ENCODE data around the gene KRT31. TPM values are rescaled to one million over a fixed set of nuclear protein-coding genes. Genes with fewer than 3 reads are reported as not detected.

KRT31 gene
- total RNA-seq, 5 donors from 2014 or later (not counting 1 experiment from before 2014, with no cell fraction given) = not detected

- Mint-ChIP-seq H3K4me3 (no peak overlapping the region), H3K27ac (no peak overlapping the region), H3K9me3 (no peaks in the 10 kb centered on the region), H3K36me3 (no peaks in the 10 kb centered on the region), H3K27me3 (peaks cover 0 to 11% of the 10 kb centered on the region in 2 donors), H3K4me1 (peaks cover 0 to 6% (median 3%) of the 10 kb centered on the region in 3 donors)
- ChIA-PET POLR2A (no interaction called here), CTCF (no interaction called here)
- Histone ChIP-seq H3K27me3 (replicated peaks in 1 of 2; ENCODE audit: control insufficient read depth in 2 of 2, extremely low read depth in 1 of 2, insufficient read depth in 2 of 2, low read length in 1 of 2) (peaks cover 0 to 24% of the 10 kb centered on the region in 2 experiments), H3K4me1 (ENCODE audit: control insufficient read depth in 1 of 2, extremely low read depth in 1 of 2, insufficient read depth in 2 of 2, low read length in 2 of 2) (no peaks in the 10 kb centered on the region), H3K27ac (ENCODE audit: low read length) (no peak overlapping the region), H3K9me3 (no peaks in the 10 kb centered on the region), H3K4me3 (ENCODE audit: control insufficient read depth in 1 of 2, extremely low read depth in 1 of 2, low read length in 1 of 2) (no peak overlapping the region), H3K36me3 (ENCODE audit: control insufficient read depth in 2 of 2, extremely low read depth in 1 of 2, insufficient read depth in 1 of 2, low read length in 1 of 2) (no peaks in the 10 kb centered on the region)
- ATAC-seq (replicated peaks in 1 of 4) (no peak), DNase-seq (no peak)
- 88% methylated on average over 3 of the region's 5 CpGs for WGBS (ENCODE audit: insufficient coverage)
Observed at GRCh38 chr17:41439375-41439774, 42.0 kb upstream of the KRT31 start.

GRCh38 chr17:41437769-41438168 is 40.4 kb upstream of the KRT31 start:
- Histone ChIP-seq H3K9me3 (no peaks in the 10 kb centered on the region), H3K4me3 (ENCODE audit: control insufficient read depth in 1 of 2, extremely low read depth in 1 of 2, low read length in 1 of 2) (no peak overlapping the region), H3K4me1 (ENCODE audit: control insufficient read depth in 1 of 2, extremely low read depth in 1 of 2, insufficient read depth in 2 of 2, low read length in 2 of 2) (no peaks in the 10 kb centered on the region), H3K27me3 (replicated peaks in 1 of 2; ENCODE audit: control insufficient read depth in 2 of 2, extremely low read depth in 1 of 2, insufficient read depth in 2 of 2, low read length in 1 of 2) (peaks cover 0 to 21% of the 10 kb centered on the region in 2 experiments), H3K27ac (ENCODE audit: low read length) (no peak overlapping the region), H3K36me3 (ENCODE audit: control insufficient read depth in 2 of 2, extremely low read depth in 1 of 2, insufficient read depth in 1 of 2, low read length in 1 of 2) (no peaks in the 10 kb centered on the region)
- Mint-ChIP-seq H3K4me3 (no peak overlapping the region), H3K27me3 (peaks cover 0 to 8% of the 10 kb centered on the region in 2 donors), H3K27ac (no peak overlapping the region), H3K36me3 (no peaks in the 10 kb centered on the region), H3K9me3 (no peaks in the 10 kb centered on the region), H3K4me1 (peaks cover 0 to 7% (median 3%) of the 10 kb centered on the region in 3 donors)
- CTCF ChIA-PET = no interaction called here
- DNase-seq (no peak), ATAC-seq (replicated peaks in 1 of 4) (no peak)
- POLR2A ChIA-PET = no interaction called here
- 85% methylated on average over 8 of the region's 9 CpGs for WGBS (ENCODE audit: insufficient coverage)

- DNase-seq = no peak
- CTCF ChIA-PET = no interaction called here
- WGBS (ENCODE audit: insufficient coverage) = 69% methylated on average over 7 of the region's 7 CpGs
- H3K27me3 Mint-ChIP-seq = peaks cover 0 to 8% of the 10 kb centered on the region in 2 donors
- H3K4me1 Mint-ChIP-seq = peaks cover 0 to 7% (median 3%) of the 10 kb centered on the region in 3 donors
- Histone ChIP-seq H3K36me3 (ENCODE audit: control insufficient read depth in 2 of 2, extremely low read depth in 1 of 2, insufficient read depth in 1 of 2, low read length in 1 of 2) (no peaks in the 10 kb centered on the region), H3K9me3 (no peaks in the 10 kb centered on the region), H3K27ac (ENCODE audit: low read length) (no peak overlapping the region), H3K4me1 (ENCODE audit: control insufficient read depth in 1 of 2, extremely low read depth in 1 of 2, insufficient read depth in 2 of 2, low read length in 2 of 2) (no peaks in the 10 kb centered on the region), H3K4me3 (ENCODE audit: control insufficient read depth in 1 of 2, extremely low read depth in 1 of 2, low read length in 1 of 2) (no peak overlapping the region), H3K27me3 (replicated peaks in 1 of 2; ENCODE audit: control insufficient read depth in 2 of 2, extremely low read depth in 1 of 2, insufficient read depth in 2 of 2, low read length in 1 of 2) (peaks cover 0 to 21% of the 10 kb centered on the region in 2 experiments)
- no peak overlapping the region for H3K4me3 Mint-ChIP-seq
- POLR2A ChIA-PET = no interaction called here
- no peak for ATAC-seq (replicated peaks in 1 of 4)
- no peak overlapping the region for H3K27ac Mint-ChIP-seq
- H3K36me3 Mint-ChIP-seq = no peaks in the 10 kb centered on the region
- H3K9me3 Mint-ChIP-seq = no peaks in the 10 kb centered on the region
Observed at GRCh38 chr17:41437254-41437653, 39.8 kb upstream of the KRT31 start.

GRCh38 chr17:41434415-41434814 is 37.0 kb upstream of the KRT31 start:
- Histone ChIP-seq H3K4me1 (ENCODE audit: control insufficient read depth in 1 of 2, extremely low read depth in 1 of 2, insufficient read depth in 2 of 2, low read length in 2 of 2) (no peaks in the 10 kb centered on the region), H3K9me3 (no peaks in the 10 kb centered on the region), H3K27me3 (replicated peaks in 1 of 2; ENCODE audit: control insufficient read depth in 2 of 2, extremely low read depth in 1 of 2, insufficient read depth in 2 of 2, low read length in 1 of 2) (peaks cover 0 to 21% of the 10 kb centered on the region in 2 experiments), H3K36me3 (ENCODE audit: control insufficient read depth in 2 of 2, extremely low read depth in 1 of 2, insufficient read depth in 1 of 2, low read length in 1 of 2) (no peaks in the 10 kb centered on the region), H3K27ac (ENCODE audit: low read length) (no peak overlapping the region), H3K4me3 (ENCODE audit: control insufficient read depth in 1 of 2, extremely low read depth in 1 of 2, low read length in 1 of 2) (no peak overlapping the region)
- Mint-ChIP-seq H3K36me3 (no peaks in the 10 kb centered on the region), H3K4me1 (peaks cover 0 to 7% (median 3%) of the 10 kb centered on the region in 3 donors), H3K27me3 (peaks cover 2 to 3% of the 10 kb centered on the region in 2 donors), H3K27ac (no peak overlapping the region), H3K9me3 (no peaks in the 10 kb centered on the region), H3K4me3 (peak overlapping the region in 1 of 3 donors; percentile 4)
- CTCF ChIA-PET = interaction anchor here in 1 of 2 donors (1.1 kb wide), 1 partner anchor 31 kb away, joined by 3 read pairs; no protein-coding TSS in a partner anchor
- POLR2A ChIA-PET = interaction anchor here in 1 of 2 donors (0.6 kb wide), 1 partner anchor 807 kb away, joined by 4 read pairs; no protein-coding TSS in a partner anchor
- WGBS (ENCODE audit: insufficient coverage) = 80% methylated on average over 2 of the region's 5 CpGs
- no peak for DNase-seq
- peak in 1 of 4 experiments; percentile 67 for ATAC-seq (replicated peaks in 1 of 4)

- Mint-ChIP-seq H3K36me3 (no peaks in the 10 kb centered on the region), H3K4me3 (no peak overlapping the region), H3K27ac (no peak overlapping the region), H3K9me3 (no peaks in the 10 kb centered on the region), H3K4me1 (peaks cover 0 to 7% (median 3%) of the 10 kb centered on the region in 3 donors), H3K27me3 (peaks cover 0 to 3% of the 10 kb centered on the region in 2 donors)
- Histone ChIP-seq H3K4me1 (ENCODE audit: control insufficient read depth in 1 of 2, extremely low read depth in 1 of 2, insufficient read depth in 2 of 2, low read length in 2 of 2) (no peaks in the 10 kb centered on the region), H3K27me3 (replicated peaks in 1 of 2; ENCODE audit: control insufficient read depth in 2 of 2, extremely low read depth in 1 of 2, insufficient read depth in 2 of 2, low read length in 1 of 2) (peaks cover 0 to 21% of the 10 kb centered on the region in 2 experiments), H3K36me3 (ENCODE audit: control insufficient read depth in 2 of 2, extremely low read depth in 1 of 2, insufficient read depth in 1 of 2, low read length in 1 of 2) (no peaks in the 10 kb centered on the region), H3K4me3 (ENCODE audit: control insufficient read depth in 1 of 2, extremely low read depth in 1 of 2, low read length in 1 of 2) (no peak overlapping the region), H3K9me3 (no peaks in the 10 kb centered on the region), H3K27ac (ENCODE audit: low read length) (no peak overlapping the region)
- ATAC-seq (replicated peaks in 1 of 4) (no peak), DNase-seq (no peak)
- ChIA-PET POLR2A (interaction anchor here in 1 of 2 donors (0.6 kb wide), 1 partner anchor 807 kb away, joined by 4 read pairs; no protein-coding TSS in a partner anchor), CTCF (interaction anchor here in 1 of 2 donors (1.1 kb wide), 1 partner anchor 30 kb away, joined by 3 read pairs; no protein-coding TSS in a partner anchor)
- WGBS (ENCODE audit: insufficient coverage) = 62% methylated on average over 3 of the region's 4 CpGs
Observed at GRCh38 chr17:41434005-41434404, 36.6 kb upstream of the KRT31 start.

GRCh38 chr17:41433586-41433985 is 36.2 kb upstream of the KRT31 start:
- H3K4me1 Mint-ChIP-seq = peaks cover 0 to 7% (median 3%) of the 10 kb centered on the region in 3 donors
- H3K4me3 Mint-ChIP-seq = no peak overlapping the region
- DNase-seq (no peak), ATAC-seq (replicated peaks in 1 of 4) (no peak)
- no peaks in the 10 kb centered on the region for H3K4me1 ChIP-seq (ENCODE audit: control insufficient read depth in 1 of 2, extremely low read depth in 1 of 2, insufficient read depth in 2 of 2, low read length in 2 of 2)
- H3K9me3 ChIP-seq = no peaks in the 10 kb centered on the region
- no peak overlapping the region for H3K27ac ChIP-seq (ENCODE audit: low read length)
- peaks cover 0 to 3% of the 10 kb centered on the region in 2 donors for H3K27me3 Mint-ChIP-seq
- ChIA-PET CTCF (interaction anchor here in 1 of 2 donors (1.1 kb wide), 1 partner anchor 30 kb away, joined by 3 read pairs; no protein-coding TSS in a partner anchor), POLR2A (no interaction called here)
- no CpG with 5 or more reads among the region's 4 CpGs for WGBS (ENCODE audit: insufficient coverage)
- no peaks in the 10 kb centered on the region for H3K36me3 Mint-ChIP-seq
- H3K9me3 Mint-ChIP-seq = no peaks in the 10 kb centered on the region
- no peak overlapping the region for H3K27ac Mint-ChIP-seq
- no peaks in the 10 kb centered on the region for H3K36me3 ChIP-seq (ENCODE audit: control insufficient read depth in 2 of 2, extremely low read depth in 1 of 2, insufficient read depth in 1 of 2, low read length in 1 of 2)
- no peak overlapping the region for H3K4me3 ChIP-seq (ENCODE audit: control insufficient read depth in 1 of 2, extremely low read depth in 1 of 2, low read length in 1 of 2)
- H3K27me3 ChIP-seq (replicated peaks in 1 of 2; ENCODE audit: control insufficient read depth in 2 of 2, extremely low read depth in 1 of 2, insufficient read depth in 2 of 2, low read length in 1 of 2) = peaks cover 0 to 17% of the 10 kb centered on the region in 2 experiments

Measured in T-cell (primary cell).